Astrocyte of the spinal cord (primary cell): ENCODE results near the gene RELL2.
A peak's percentile ranks its signal among the peaks of the same experiment; 100 is the strongest.

Experiments used
- DNase-seq: peaks from one replicate; pipeline ENCODE4 v3.0.0; 2011; ENCODE audit warnings: low read depth, low spot score
- H3K4me3 ChIP-seq: 2 replicates; pipeline ENCODE4 v1.5.1; 2011; ENCODE audit warnings: low read depth, mild to moderate bottlenecking, low read length, moderate library complexity
- in situ Hi-C: cut with HindIII; loops from 2 replicates; pipeline ENCODE4 v1.10.0; 2017; ENCODE audit warnings: low sequenced_read_pairs
- TF ChIP-seq, protein P1 (sequence below): IDR thresholded peaks from 2 replicates; pipeline ENCODE4 v1.5.1; 2012; ENCODE audit warnings: low read depth, mild to moderate bottlenecking, low read length, inconsistent platforms

RELL2 gene

GRCh38 chr5:141672841-141673813 lies 36.3 kb downstream of the RELL2 start:
- DNase-seq, result no peak
- in situ Hi-C loops, result no loop called here
- TF ChIP-seq, protein P1, sequence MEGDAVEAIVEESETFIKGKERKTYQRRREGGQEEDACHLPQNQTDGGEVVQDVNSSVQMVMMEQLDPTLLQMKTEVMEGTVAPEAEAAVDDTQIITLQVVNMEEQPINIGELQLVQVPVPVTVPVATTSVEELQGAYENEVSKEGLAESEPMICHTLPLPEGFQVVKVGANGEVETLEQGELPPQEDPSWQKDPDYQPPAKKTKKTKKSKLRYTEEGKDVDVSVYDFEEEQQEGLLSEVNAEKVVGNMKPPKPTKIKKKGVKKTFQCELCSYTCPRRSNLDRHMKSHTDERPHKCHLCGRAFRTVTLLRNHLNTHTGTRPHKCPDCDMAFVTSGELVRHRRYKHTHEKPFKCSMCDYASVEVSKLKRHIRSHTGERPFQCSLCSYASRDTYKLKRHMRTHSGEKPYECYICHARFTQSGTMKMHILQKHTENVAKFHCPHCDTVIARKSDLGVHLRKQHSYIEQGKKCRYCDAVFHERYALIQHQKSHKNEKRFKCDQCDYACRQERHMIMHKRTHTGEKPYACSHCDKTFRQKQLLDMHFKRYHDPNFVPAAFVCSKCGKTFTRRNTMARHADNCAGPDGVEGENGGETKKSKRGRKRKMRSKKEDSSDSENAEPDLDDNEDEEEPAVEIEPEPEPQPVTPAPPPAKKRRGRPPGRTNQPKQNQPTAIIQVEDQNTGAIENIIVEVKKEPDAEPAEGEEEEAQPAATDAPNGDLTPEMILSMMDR, result no peak
- H3K4me3 ChIP-seq, result no peak overlapping the region

DNA sequence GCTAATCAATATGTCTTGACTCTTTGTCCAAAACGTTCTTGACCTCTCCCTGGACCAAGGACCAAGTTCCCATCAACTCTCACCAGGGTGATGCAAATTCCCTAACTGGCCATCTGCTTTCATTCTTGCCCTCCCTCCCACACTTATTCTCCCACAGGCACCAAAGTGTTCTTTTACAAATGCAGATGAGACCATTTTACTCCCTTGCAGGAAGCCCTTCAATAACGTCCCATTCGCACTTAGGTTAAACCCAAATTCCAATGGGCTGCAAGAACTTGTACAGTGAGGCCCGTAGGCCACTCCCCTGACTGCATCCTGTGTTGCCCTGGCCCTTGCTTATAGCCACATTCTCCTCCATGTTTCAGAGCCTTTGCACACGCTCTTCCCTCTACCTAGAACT lies 38.0 kb downstream of the RELL2 start:
- TF ChIP-seq, protein P1, result no peak
- DNase-seq, result no peak
- in situ Hi-C loops, result no loop called here
- no peak overlapping the region for H3K4me3 ChIP-seq

GRCh38 chr5:141675672-141676071 lies 38.9 kb downstream of the RELL2 start:
- H3K4me3 ChIP-seq, result no peak overlapping the region
- TF ChIP-seq, protein P1, result no peak
- no peak for DNase-seq
- in situ Hi-C loops, result no loop called here

DNA sequence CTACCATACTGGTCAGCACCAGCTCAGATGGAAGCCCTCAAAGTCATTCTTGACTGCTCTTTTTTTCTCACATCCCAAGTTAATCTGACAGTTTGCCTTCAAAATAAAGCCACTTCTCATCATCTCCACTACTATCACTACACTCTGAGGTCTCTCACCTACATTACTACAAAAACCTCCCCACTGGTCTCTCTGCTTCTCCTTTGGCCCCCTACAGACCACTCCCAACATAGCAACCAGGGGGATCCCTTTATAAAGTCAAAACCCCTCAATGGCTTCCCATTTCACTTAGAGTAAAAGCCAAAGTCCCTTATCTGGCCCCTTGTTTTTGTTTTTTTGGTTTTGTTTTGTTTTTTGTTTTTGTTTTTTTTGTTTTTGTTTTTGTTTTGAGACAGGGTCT lies 40.6 kb downstream of the RELL2 start:
- no peak for DNase-seq
- in situ Hi-C loops, result no loop called here
- H3K4me3 ChIP-seq, result no peak overlapping the region
- TF ChIP-seq, protein P1, result peak; percentile 44

- TF ChIP-seq, protein P1, result no peak
- no peak for DNase-seq
- in situ Hi-C loops, result no loop called here
- no peak overlapping the region for H3K4me3 ChIP-seq
These were observed 43.4 kb downstream of the RELL2 start for GRCh38 chr5:141680178-141680577.

- in situ Hi-C loops, result no loop called here
These were observed 44.0 kb downstream of the RELL2 start for GRCh38 chr5:141680751-141681201.

More at GRCh38 chr5:141680751-141681201, 44.0 kb downstream of the RELL2 start:
- DNase-seq, result no peak
- TF ChIP-seq, protein P1, result no peak
- peak overlapping the region; percentile 40 for H3K4me3 ChIP-seq
